AG10803 (cell line): ENCODE data around the gene ATG7.
"Not testable (repeated sequence)": the region's sequence is repeated elsewhere in the genome, so short reads cannot be mapped to it uniquely, and the experiment has no call there.

Experiments
- DNase-seq: peaks from one replicate; pipeline ENCODE4 v3.0.0; 2010; ENCODE audit warnings: low read depth
- H3K4me3 ChIP-seq: 2 replicates; pipeline ENCODE4 v1.5.1; 2011; ENCODE audit warnings: mild to moderate bottlenecking, low read length, control low read depth
- CTCF ChIP-seq: conservative IDR thresholded peaks from 2 replicates; pipeline ENCODE4 v1.5.1; 2011; ENCODE audit warnings: mild to moderate bottlenecking, low read length, control low read depth, inconsistent platforms

ATG7 gene

GRCh38 chr3:11494131-11494916, 222.1 kb downstream of the ATG7 start:
- DNase-seq = no peak
- no peak overlapping the region for H3K4me3 ChIP-seq
- TF ChIP-seq CTCF = no peak

GRCh38 chr3:11495948-11496557, 223.9 kb downstream of the ATG7 start:
- no peak for DNase-seq
- no peak overlapping the region for H3K4me3 ChIP-seq
- TF ChIP-seq CTCF = no peak

GRCh38 chr3:11498177-11498576, 226.0 kb downstream of the ATG7 start:
- DNase-seq = no peak
- no peak for TF ChIP-seq CTCF
- H3K4me3 ChIP-seq = no peak overlapping the region

- DNase-seq = peak; percentile 54
- TF ChIP-seq CTCF = no peak
- H3K4me3 ChIP-seq = no peak overlapping the region
These were observed 226.4 kb downstream of the ATG7 start for GRCh38 chr3:11498646-11499045.

GRCh38 chr3:11499144-11499543, 226.9 kb downstream of the ATG7 start:
- H3K4me3 ChIP-seq = no peak overlapping the region
- DNase-seq = peak; percentile 94
- no peak for TF ChIP-seq CTCF

GRCh38 chr3:11502413-11502812, 230.2 kb downstream of the ATG7 start:
- DNase-seq = not testable (repeated sequence)

GRCh38 chr3:11507719-11508118, 235.5 kb downstream of the ATG7 start:
- no peak for TF ChIP-seq CTCF
- no peak overlapping the region for H3K4me3 ChIP-seq
- no peak for DNase-seq

More at GRCh38 chr3:11502413-11502812, 230.2 kb downstream of the ATG7 start:
- not testable (repeated sequence) for H3K4me3 ChIP-seq
